Neural cell (in vitro differentiated cells): Measurements from ENCODE around the gene PTBP2. TPM values are rescaled to one million over a fixed set of nuclear protein-coding genes. Genes with fewer than 3 reads are reported as not detected.
A peak's percentile ranks its signal among the peaks of the same experiment; 100 is the strongest.

Source experiments
- H2AFZ ChIP-seq: fragments of 200-600, 300-800 bp; sonication (generic), shearing (Covaris generic); 2 replicates; pipeline ENCODE4 v1.6.0; 2014; ENCODE audit warnings: low read depth, mild to moderate bottlenecking, antibody characterized with exemption, low read length, moderate library complexity
- H3F3A ChIP-seq: fragments of 200-600 bp; shearing (Covaris generic); 2 replicates; pipeline ENCODE4 v1.6.1; 2016; ENCODE audit warnings: mild to moderate bottlenecking, moderate library complexity, mixed read lengths, antibody characterized with exemption, low read length; ENCODE audit not compliant: insufficient read depth, poor library complexity, severe bottlenecking
- H3K27ac ChIP-seq: fragments of 200-600, 300-800 bp; sonication (generic), shearing (Covaris generic); 2 replicates; pipeline ENCODE4 v1.5.1; 2014; ENCODE audit warnings: mild to moderate bottlenecking, low read length, moderate library complexity
- H3K27me3 ChIP-seq: fragments of 300-800, 200-600 bp; sonication (generic), shearing (Covaris generic); 2 replicates; pipeline ENCODE4 v1.6.0; 2014; ENCODE audit warnings: mild to moderate bottlenecking, low read depth, low read length, moderate library complexity; ENCODE audit not compliant: insufficient read depth
- H3K36me3 ChIP-seq: fragments of 300-800, 200-600 bp; sonication (generic), shearing (Covaris generic); 2 replicates; pipeline ENCODE4 v1.5.1; 2014; ENCODE audit warnings: mild to moderate bottlenecking, antibody characterized with exemption, low read length, moderate library complexity; ENCODE audit not compliant: insufficient read depth
- H3K4me2 ChIP-seq: fragments of 300-800, 200-600 bp; sonication (generic), shearing (Covaris generic); 2 replicates; pipeline ENCODE4 v1.6.0; 2014; ENCODE audit warnings: mild to moderate bottlenecking, low read length
- H3K4me3 ChIP-seq: fragments of 300-800, 200-600 bp; sonication (generic), shearing (Covaris generic); 2 replicates; pipeline ENCODE4 v1.5.1; 2014; ENCODE audit warnings: mild to moderate bottlenecking, low read length, moderate library complexity
- H3K79me2 ChIP-seq: fragments of 200-600 bp; shearing (Covaris generic); replicated peaks from 2 replicates; pipeline ENCODE4 v1.6.0; 2014; ENCODE audit warnings: mild to moderate bottlenecking, low read length, moderate library complexity; ENCODE audit not compliant: insufficient read depth
- H3K9ac ChIP-seq: fragments of 300-800, 200-600 bp; sonication (generic), shearing (Covaris generic); 2 replicates; pipeline ENCODE4 v1.6.1; 2016; ENCODE audit warnings: mild to moderate bottlenecking, low read length, mixed read lengths
- H3K9me2 ChIP-seq: fragments of 200-600 bp; shearing (Covaris generic); 2 replicates; pipeline ENCODE4 v1.6.1; 2016; ENCODE audit warnings: mild to moderate bottlenecking, low read length, mixed read lengths; ENCODE audit not compliant: insufficient read depth
- H3K9me3 ChIP-seq: fragments of 200-600, 300-800 bp; sonication (generic), shearing (Covaris generic); 2 replicates; pipeline ENCODE4 v1.6.1; 2016; ENCODE audit warnings: mild to moderate bottlenecking, mixed run types, low read length, moderate library complexity, mixed read lengths
- H4K20me1 ChIP-seq: fragments of 200-600 bp; shearing (Covaris generic); 2 replicates; pipeline ENCODE4 v1.6.1; 2016; ENCODE audit warnings: mild to moderate bottlenecking, mixed run types; ENCODE audit not compliant: insufficient read depth
- CTCF ChIP-seq: fragments of 450-650 bp; IDR thresholded peaks from 2 replicates; pipeline ENCODE4 v1.5.1; 2014; ENCODE audit warnings: antibody characterized with exemption, mild to moderate bottlenecking, moderate library complexity; ENCODE audit not compliant: poor library complexity, severe bottlenecking
- EP300 ChIP-seq: fragments of 450-650 bp; conservative IDR thresholded peaks from 2 replicates; pipeline ENCODE4 v1.6.1; 2014; ENCODE audit warnings: antibody characterized with exemption, mild to moderate bottlenecking, moderate library complexity; ENCODE audit not compliant: poor library complexity, severe bottlenecking
- EZH2 ChIP-seq: fragments of 200-600, 300-800 bp; shearing (Covaris generic), sonication (generic); IDR thresholded peaks from 2 replicates; pipeline ENCODE4 v1.6.1; 2014; ENCODE audit warnings: antibody characterized with exemption, low read length, borderline replicate concordance, mild to moderate bottlenecking; ENCODE audit not compliant: insufficient read depth, poor library complexity, severe bottlenecking
- MXI1 ChIP-seq: fragments of 450-650 bp; conservative IDR thresholded peaks from 2 replicates; pipeline ENCODE4 v1.6.1; 2014; ENCODE audit warnings: antibody characterized with exemption, mild to moderate bottlenecking; ENCODE audit not compliant: poor library complexity, severe bottlenecking
- POLR2AphosphoS5 ChIP-seq: IDR thresholded peaks from 2 replicates; pipeline ENCODE4 v1.6.1; 2012
- RAD21 ChIP-seq: fragments of 450-650 bp; conservative IDR thresholded peaks from 2 replicates; pipeline ENCODE4 v1.6.1; 2014; ENCODE audit warnings: antibody characterized with exemption, mild to moderate bottlenecking, moderate library complexity
- REST ChIP-seq: IDR thresholded peaks from 2 replicates; pipeline ENCODE4 v1.6.1; 2012; ENCODE audit warnings: borderline replicate concordance
- SMC3 ChIP-seq: fragments of 450-650 bp; conservative IDR thresholded peaks from 2 replicates; pipeline ENCODE4 v1.6.1; 2014; ENCODE audit warnings: antibody characterized with exemption, mild to moderate bottlenecking, moderate library complexity; ENCODE audit not compliant: poor library complexity
- TAF1 ChIP-seq: IDR thresholded peaks from 2 replicates; pipeline ENCODE4 v1.6.1; 2012; ENCODE audit warnings: low read depth
- polyA plus RNA-seq: library from polyadenylated mRNA; depleted of rRNA; stranded (reverse); fragments of >200 nt; gene quantifications from 2 replicates; pipeline ENCODE4 v1.2.3, GENCODE V29; 2014

PTBP2 gene
- polyA plus RNA-seq, 1 donor from 2014 or later = 319 TPM

- Histone ChIP-seq H4K20me1 (no peaks in the 10 kb centered on the region), H3K79me2 (peaks cover 64% of the 10 kb centered on the region), H3K27ac (no peak overlapping the region), H2AFZ (no peak overlapping the region), H3K36me3 (peaks cover 10% of the 10 kb centered on the region), H3K9me2 (no peaks in the 10 kb centered on the region), H3K4me3 (peak overlapping the region; percentile 74), H3K9me3 (no peaks in the 10 kb centered on the region), H3K27me3 (no peaks in the 10 kb centered on the region), H3F3A (no peaks in the 10 kb centered on the region), H3K4me2 (peak overlapping the region; percentile 94), H3K9ac (no peak overlapping the region)
- TF ChIP-seq CTCF = no peak
- no peak for TF ChIP-seq REST
- TF ChIP-seq EZH2 = no peak
- TF ChIP-seq MXI1 = no peak
- TF ChIP-seq TAF1 = no peak
- no peak for TF ChIP-seq RAD21
- TF ChIP-seq SMC3 = no peak
- no peak for TF ChIP-seq POLR2AphosphoS5
- TF ChIP-seq EP300 = no peak
Observed at GRCh38 chr1:96723936-96724335, 2.4 kb downstream of the PTBP2 start.

- Histone ChIP-seq H3K4me3 (no peak overlapping the region), H3K4me2 (no peak overlapping the region), H3K9ac (no peak overlapping the region), H3K9me2 (no peaks in the 10 kb centered on the region), H3K79me2 (peaks cover 97% of the 10 kb centered on the region), H3K27ac (no peak overlapping the region), H2AFZ (no peak overlapping the region), H3F3A (peaks cover 3% of the 10 kb centered on the region), H3K9me3 (no peaks in the 10 kb centered on the region), H3K27me3 (no peaks in the 10 kb centered on the region), H4K20me1 (no peaks in the 10 kb centered on the region), H3K36me3 (peaks cover 25% of the 10 kb centered on the region)
- TF ChIP-seq REST = no peak
- TF ChIP-seq TAF1 = no peak
- no peak for TF ChIP-seq EZH2
- no peak for TF ChIP-seq CTCF
- TF ChIP-seq RAD21 = no peak
- no peak for TF ChIP-seq SMC3
- TF ChIP-seq MXI1 = no peak
- no peak for TF ChIP-seq POLR2AphosphoS5
- no peak for TF ChIP-seq EP300
Observed at GRCh38 chr1:96727860-96728259, 6.3 kb downstream of the PTBP2 start.
